HG02588 (cell line): ENCODE measurements around the gene COL7A1.

ENCODE experiments used
- ATAC-seq: cut with Tn5 transposase; IDR thresholded peaks from one replicate; pipeline ENCODE4 v1.9.1; 2021; ENCODE audit warnings: mild to moderate bottlenecking, moderate library complexity; ENCODE audit not compliant: unreplicated experiment

Gene COL7A1

DNA sequence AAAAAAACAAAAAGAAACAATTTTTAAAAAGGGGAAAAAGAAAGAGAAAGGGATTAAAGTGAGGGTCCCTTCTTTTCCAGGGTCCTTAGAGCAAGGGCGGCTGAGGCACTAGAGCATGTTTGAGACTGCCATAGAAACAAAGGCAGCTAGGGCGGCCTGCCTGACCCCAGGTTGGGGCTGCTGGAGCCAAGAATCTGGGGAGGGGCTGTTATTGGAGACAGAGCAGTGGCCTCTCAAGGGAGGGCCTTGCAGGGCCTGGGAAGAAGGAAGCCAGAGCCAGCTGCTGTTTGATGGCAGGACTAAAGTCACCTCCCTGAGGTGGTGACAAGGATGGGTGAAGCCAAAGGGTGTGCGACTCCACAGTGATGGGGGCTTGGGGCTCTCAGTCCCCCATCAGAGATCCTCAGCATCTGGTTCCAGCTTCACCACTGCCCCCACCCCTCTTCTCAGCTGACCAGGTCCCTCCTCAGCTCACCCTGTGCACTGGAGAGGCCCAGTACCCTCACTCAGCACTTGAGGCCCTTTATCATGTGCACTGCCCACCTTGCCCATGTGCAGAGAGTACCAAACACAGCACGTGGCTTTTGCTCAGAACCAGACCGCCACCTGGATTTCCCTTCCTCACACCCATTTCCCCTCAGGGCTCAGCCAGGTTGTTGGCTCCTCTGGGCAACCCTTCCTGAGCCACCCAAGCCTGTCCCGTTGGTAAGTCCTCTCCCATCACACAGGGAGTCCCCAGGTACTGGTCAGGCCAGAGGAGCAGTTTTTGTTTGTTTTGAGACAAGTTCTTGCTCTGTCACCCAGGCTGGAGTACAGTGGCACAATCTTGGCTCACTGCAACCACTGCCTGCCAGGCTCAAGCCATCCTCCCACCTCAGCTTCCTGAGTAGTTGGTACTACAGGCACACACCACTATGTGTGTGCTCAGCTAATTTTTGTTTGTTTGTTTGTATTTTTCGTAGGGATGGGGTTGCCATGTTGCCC, 24.7 kb upstream of the COL7A1 start:
- ATAC-seq: no peak

DNA sequence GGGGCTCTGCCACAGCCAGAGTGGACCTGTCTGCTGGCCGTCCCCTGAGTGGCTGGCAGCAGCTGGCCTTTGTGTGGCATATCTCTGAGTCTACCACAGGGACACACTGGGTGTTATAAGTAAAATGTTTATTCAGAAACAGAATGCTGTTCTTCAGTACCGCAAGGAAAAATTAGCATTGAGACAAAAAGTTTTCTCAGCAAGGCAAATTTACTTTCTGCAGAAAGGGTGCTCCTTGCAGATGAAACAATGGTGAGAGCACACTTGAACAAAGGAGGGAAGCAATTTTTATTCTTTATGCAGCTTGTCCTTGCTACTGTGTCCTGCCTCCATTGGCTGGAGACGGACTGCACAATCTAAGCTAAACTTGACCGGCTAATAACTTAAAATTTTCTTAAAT, 22.4 kb upstream of the COL7A1 start:
- ATAC-seq: no peak

DNA sequence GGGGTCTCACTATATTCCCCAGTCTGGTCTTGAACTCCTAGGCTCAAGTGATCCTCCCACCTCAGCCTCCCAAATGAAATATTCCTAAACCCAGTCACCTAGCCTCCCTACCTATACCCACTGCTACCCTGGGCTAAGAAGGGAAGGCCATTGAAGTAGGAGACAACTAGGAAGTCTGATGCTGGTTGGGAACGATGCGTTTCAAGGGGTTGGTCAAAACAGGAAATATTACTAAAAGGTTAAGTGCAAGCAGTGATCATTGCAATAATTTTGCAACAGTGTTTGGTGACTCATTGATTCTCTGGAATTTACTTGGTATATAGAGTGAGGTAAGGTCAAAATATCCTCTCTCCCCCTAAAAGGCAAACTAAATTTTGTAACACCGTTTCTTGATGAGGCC, 18.9 kb upstream of the COL7A1 start:
- no peak for ATAC-seq

DNA sequence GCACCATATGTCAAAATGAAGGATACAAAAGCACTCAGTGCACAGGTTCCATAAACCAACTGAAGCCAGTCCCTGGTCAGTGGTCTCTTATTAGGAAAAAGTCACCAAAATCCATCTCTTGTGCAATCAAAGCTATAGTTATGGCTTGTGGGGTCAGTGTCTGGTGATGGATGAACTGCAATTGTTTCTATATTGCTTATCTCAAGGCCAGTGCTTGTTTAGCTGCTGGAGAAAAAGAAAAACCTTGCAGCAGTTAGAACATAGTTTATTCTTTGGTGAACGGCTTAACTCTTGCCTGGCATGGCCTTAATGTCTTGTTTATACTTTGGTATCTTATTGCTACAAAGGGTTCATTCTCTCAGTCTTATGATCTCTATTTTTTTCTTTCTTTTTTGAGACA, 17.2 kb upstream of the COL7A1 start:
- ATAC-seq: no peak

DNA sequence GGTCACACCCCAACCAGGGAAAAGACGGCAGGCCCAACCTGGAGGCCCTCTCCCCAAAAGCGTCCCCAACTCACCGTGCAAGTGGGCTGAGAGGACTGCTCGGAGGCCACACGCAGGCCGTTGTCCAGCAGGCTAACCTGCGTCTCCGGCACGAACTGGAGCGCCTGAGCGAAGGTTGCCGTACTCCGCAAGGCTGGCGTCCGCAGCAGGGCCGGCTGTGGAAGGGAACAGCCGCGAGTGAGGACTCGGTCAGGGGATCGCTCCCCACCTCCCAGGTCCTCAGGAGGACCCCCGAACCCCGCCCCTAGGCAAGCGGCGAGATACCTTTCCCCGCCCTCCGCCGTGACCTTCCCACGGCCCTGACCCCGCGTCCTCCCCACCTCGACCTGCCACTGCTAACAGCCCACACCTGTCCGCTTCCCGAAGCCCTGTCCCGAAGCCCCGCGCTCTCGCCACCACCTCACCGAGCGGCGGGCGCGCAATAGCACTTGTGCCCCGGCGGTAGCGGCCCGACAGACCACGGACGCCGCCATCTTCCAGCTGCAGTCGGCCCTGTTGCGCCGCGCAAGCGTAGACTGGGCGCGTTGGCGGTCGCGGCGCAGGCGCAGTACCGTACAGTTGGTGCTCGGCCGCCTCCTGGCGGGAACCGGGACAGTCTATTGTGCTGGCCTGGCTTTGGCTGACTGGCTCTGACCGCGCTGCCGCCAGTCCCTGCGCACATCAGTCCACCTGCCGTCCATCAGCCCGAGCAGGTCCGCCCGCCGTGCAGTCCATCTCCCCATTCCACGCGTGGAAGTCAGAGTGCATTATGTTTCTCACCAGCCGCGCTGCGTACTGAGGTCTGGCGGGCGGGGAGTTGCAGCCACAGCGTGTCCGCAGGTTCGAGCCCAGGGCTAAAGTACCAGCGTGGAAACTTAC, 14.2 kb upstream of the COL7A1 start, which contains the start of gene UQCRC1:
TSS of gene UQCRC1 (minus strand) at position 559 of the 918 bp plus-strand sequence. CDS start at position 533, 26 bp downstream.
- ATAC-seq: peak; percentile 91

DNA sequence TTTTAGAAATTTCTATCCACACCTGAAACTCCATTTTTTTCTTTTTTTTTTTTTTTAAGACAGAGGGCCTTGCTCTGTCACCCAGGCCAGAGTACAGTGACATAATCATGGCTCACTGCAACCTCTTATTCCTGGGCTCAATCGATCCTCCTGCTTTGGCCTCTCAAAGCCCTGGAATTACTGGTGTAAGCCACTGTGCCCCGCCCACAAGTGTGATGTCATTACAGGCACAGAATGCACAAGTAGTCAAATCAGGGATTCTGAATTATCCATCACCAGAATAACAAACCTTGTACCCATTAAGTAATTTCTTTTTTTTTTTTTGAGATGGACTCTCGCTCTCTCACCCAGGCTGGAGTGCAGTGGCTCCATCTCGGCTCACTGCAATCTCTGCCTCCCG, 12.4 kb upstream of the COL7A1 start:
- ATAC-seq: no peak

DNA sequence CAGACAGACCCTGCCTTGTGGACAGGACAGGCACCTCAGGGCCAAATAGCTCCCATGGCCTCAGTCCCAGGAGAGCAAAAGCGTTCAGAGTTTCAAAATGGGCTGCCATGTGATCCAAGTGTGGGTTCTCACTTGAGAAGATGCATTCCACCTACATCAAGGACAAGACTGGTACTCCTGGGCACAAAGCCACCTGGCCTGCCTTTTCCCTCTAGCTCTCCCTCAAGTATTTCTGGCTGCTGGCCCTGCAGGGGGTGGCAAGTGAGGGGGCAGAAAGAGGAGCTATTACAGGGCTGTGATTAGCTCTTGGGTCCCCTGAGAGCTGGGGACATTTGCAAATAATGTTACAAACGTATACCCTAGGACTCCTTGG, 6.5 kb upstream of the COL7A1 start:
- no peak for ATAC-seq

DNA sequence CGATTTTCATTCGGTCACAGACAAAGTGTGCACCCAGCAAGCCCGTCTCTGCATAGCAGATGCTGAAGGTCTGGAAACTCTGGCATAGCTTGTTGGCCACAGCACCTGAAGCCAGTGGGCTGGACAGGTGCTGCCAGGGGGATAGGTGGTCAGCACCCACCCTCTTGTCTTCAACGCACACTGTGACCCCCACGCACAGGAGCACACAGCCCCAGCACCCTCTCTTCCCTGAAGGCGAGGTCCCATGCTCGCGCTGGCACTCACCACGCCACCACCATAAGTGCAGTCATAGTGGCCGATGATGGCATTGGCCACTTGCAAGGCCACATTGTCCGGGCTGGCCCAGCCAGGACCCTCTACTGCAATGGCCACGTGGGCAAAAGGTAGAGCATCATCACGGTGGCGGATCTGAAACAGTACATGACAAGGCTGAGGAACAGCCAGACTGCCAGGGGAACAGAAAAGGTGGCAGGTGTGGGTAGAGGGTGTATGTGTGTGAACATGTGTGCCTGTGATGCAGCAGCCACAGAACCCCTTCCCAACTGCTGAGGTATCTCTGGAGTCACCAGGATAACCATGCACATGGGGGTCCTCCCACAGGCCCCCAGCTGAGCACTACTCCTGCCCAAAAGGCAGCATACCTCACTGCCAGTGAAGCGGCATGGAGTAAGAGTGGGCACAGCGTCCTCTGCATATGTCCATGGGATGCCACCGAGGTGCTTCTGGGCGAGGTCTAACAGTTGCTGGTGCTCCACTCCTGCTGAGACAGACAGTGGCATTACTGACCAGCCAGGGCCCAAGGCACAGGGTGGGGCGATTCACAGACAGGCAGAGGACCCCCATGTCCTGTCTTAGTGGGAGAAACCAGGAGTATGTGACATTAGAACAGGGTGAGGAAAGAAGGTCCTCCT, 5.8 kb upstream of the COL7A1 start:
- ATAC-seq: no peak

DNA sequence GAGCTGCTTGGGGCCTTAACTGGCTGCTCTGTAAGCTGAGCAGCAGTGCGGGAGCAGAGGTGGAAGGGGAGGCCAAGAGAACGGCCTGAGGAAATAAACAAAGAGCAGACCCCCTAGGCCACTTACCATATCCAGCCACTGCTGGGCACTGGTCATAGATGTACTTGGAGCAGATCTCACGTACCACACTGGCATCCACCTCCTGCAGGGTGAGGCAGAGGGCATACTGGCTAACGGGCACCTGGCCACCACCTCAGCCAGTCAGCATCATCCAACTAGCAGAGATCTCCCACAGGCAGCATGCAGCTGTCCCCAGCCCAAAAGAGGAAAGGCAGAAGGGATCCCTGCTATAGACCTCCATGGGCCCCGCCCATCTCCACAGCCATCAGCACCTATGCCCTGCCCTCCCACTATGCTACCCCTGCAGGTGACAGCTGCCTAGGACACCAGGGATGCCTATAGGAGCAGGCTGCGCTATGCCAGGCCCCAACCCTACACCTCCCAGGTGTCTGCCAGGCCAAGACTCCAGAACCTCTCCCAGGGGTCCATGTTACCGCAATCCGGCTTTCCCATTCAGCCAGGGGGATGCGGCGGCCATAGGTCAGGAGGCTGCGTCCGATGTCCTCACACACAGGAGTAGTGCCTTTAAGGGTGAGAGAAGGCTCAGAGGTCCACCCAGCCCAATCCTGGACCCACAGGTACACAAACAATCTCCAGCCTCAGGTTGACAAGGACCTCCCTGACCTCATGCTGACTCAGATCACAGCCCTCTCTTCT, 4.6 kb upstream of the COL7A1 start:
- no peak for ATAC-seq

DNA sequence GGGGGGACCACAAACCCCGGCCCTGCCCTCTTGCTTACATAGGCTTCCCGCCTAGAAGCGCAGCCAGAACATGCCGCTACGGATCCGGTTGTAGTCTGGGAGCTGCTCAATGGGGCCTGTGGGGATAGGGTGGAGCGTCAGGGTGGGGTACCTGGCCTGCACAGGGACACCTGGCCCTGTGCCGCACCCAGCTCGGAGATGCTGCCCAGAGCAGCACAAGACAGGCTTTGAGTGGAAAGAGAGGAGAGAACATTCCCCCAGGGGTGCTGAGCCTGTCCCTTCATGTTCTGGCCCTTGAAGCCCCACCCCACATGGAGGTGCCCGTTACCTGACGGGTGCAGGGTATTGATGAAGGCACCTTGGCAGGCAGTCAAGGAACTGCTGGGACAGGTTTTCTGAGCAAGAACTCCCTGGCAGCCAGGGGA, 4.0 kb upstream of the COL7A1 start:
- no peak for ATAC-seq

DNA sequence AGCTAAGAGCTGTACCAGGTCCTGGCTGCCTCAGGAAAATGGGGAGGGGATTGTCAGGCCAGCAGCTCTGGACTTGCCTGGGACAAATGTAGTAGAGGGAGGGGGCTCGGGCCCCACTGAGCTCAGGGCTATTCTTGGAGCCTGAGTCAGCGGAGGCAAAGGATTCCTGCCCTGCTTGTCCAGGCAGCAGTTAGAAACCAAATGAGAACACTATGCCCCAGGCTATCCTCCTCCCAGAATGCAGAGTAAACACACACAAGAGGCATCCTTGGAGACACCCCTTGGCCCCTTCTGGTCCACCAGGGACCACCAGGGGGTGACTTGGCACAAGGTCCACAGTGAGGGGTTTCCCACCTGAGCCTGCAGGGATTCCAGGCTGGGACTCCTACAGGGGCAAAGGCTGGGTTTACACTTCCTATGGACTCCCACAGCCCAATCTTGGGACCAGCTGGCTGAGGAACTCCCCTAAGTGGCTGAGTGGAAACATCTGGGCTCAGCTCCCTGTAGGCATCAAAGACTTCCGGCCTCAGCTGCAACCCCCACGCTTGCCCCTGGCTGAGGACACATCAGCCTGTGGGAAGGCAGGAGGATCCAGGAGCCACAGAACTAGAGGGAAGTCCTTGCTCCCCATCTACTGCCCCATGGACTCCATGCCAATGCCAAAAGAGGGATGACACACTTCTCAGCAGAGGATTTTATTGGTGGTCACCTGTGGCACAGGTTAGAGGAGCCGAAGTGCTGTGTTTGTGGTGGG, 3.4 kb upstream of the COL7A1 start:
- no peak for ATAC-seq

DNA sequence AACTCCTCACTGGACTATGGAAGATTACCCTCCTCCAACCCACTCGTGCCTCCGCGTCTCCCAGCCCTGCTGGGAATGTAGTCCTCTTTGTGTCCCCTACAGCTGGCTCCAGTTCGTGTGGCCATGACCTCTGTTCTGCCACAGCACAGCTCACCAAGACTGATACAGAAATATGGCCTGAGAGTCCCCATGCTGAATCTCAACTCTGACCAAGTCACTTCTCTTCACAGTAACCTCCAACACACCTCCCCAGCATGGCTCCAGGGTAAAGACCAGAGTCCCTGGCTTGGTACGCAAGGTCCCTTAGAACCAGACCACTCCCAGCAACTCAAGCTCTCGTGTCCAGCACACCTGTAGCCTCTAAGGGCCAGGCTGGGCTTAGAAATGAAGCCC, 2.3 kb upstream of the COL7A1 start:
- no peak for ATAC-seq

DNA sequence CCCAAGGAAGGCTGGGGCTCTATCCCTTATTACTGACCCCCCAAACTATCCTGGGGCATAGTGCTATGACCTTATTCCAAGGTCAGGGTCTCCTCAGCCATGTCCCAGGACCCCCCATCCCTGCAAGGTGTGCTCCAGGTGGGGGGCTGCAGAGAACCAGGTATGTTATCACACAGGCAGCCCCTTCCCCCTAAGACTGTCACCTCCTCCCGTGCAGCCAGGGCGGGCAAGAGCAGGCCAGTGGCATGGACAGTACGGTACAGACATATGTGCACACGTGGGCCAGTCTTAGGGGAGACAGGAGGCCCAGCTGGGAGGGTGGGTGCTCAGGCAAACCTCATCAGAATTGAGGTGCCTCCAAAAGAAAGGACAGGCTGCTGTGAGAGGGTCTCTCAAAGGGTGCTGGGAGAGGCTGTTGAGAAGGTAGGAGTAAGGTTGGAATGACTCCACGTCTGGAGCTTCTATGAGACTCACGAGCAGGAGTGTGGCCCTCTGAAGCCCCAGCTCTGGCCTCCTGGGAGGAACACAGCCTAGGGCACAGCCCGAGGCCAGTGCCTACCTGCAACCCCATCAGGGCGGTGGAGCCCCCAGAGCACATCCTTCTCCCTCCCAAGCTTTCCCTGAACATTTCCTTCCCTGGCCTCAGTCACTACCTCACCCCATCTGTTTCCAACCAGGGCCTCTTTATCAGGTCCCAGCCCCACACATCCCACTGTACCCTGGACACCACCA, 1.7 kb upstream of the COL7A1 start:
- ATAC-seq: no peak

DNA sequence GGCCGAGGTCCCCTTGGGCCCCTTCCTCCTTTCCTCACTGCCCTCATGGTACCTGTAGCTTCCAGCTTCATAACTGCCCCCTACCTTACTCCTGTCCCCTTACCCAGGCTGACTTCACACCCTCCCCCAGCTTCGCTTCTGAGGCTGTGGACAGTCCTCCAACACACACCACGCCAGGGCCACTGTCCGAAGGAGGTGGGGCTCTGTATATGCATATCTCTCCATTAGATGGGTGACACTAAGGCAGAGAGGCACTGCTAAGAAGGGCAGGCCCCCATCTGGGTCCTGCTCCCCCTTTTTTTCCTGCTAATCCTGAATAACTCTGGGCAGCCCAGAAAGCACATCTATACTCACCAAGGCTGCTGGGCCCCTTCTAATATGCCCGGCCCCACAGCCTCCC, 1.0 kb upstream of the COL7A1 start:
- no peak for ATAC-seq

DNA sequence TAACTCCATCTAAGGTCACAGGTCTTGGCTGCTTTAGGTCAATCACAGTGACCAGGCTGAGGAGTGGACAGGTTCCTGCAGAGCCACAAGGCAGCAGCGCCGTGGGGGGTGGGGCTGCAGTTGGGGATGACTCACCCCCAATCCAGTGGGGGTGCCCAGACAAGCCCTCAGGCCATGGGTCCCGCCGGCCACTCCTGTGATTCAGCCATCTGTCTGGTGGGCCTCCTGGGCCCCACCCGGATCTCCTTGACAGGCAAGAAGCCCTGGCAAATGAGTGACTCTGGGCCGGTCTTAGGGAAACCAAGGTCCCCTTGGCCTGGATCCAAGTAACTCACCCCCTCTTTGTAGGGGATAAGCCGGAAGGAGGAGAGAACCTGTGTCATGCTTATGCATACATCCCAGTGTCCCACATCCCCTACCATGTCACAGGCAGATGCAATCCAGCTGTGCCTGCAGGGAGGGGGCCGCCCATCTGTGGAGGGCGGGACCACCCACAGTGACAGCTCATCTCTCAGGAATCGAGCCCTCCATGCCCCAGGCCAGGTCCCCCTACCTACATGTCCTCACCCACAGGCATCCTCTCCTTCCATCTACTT, 495 bp upstream of the COL7A1 start:
- no peak for ATAC-seq

DNA sequence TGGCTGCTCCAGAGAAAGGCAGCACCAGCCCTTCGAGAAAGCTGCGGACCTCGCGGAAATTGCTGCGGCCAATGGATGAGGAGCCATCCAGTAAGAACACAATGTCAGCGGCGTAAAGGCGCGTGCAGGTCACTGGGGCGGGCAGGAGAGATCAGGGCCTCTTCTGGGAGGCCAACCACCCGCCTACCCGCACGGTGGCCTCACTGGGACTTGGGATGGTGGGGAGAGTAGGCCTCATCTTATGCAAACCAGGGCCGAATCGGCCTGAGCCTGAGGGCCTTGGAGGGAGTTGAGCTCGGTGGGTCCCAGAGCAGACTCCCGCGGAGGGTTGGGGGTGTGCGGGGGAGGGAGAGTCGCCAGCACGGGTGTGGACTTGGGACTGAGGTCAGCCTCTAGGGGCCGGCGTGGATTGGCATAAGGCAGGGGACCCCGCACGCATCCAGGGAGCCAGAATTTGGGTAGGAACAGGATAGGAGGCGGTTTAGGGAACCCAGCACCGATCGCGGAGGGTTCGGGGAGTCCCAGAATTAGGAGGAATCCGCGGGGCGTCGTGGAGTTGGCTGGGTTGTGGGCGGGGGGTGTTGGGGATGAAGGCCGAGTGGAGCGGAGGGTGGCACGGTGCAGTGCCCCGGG, 596 bp downstream of the COL7A1 start:
- ATAC-seq: no peak

DNA sequence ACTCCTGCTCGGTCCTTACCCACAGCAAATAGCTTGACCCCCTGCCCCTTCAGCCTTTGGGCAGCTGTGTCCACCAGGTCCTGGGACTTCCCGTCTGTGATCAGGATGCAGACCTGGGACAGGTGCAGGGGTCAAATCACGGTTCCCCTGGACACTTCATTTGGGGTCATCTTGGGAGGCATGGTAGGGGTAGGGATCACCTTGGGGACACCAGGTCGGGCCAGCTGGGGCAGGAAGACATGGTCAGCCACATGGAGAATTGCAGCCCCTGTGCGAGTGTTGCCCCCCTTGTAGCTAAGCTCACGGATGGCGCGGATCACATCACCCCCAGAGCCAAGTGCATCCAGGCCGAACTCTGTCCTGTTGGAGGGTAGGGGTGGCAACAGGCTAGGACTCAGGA, 1.8 kb downstream of the COL7A1 start:
- no peak for ATAC-seq
